AG09319 (cell line): ENCODE measurements around the gene SGMS2.

Experiments used
- DNase-seq: peaks from one replicate; pipeline ENCODE4 v3.0.0-alpha.2; 2010; ENCODE audit warnings: low read depth; ENCODE audit errors: extremely low read depth
- CTCF ChIP-seq: IDR thresholded peaks from 2 replicates; pipeline ENCODE4 v1.5.1; 2011; ENCODE audit warnings: low read depth, mild to moderate bottlenecking, inconsistent platforms, low read length, moderate library complexity

The SGMS2 gene

GRCh38 chr4:107828315-107829090 is 3.8 kb downstream of the SGMS2 start:
- DNase-seq: no peak
- TF ChIP-seq CTCF: no peak

GRCh38 chr4:107831140-107831539 is 6.4 kb downstream of the SGMS2 start:
- no peak for TF ChIP-seq CTCF

DNA sequence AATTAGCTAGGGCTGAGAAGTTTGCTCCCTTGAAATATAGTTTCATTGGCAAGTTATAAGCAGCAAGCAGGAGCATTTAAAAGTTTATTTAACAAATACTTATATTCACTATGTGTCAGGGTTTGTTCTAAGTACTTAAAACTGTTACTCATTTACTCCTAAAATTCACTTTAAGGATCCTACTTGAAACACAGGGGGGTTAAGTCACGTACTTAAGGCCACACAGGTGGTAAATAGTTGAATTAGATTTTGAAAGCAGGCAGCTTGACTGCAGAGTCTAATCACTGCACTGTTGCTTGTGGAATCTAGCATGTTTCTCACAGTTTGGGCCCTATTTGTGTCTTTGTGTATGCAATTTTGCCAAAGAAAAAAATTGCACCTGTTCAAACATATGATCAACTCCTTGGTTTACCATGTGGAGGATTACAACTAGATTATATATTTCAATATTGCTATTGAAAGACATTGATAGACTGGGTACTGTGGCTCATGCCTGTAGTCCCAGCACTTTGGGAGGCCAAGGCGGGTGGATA is 7.6 kb downstream of the SGMS2 start:
- no peak for DNase-seq
- no peak for TF ChIP-seq CTCF

More at GRCh38 chr4:107831140-107831539, 6.4 kb downstream of the SGMS2 start:
- DNase-seq: no peak

DNA sequence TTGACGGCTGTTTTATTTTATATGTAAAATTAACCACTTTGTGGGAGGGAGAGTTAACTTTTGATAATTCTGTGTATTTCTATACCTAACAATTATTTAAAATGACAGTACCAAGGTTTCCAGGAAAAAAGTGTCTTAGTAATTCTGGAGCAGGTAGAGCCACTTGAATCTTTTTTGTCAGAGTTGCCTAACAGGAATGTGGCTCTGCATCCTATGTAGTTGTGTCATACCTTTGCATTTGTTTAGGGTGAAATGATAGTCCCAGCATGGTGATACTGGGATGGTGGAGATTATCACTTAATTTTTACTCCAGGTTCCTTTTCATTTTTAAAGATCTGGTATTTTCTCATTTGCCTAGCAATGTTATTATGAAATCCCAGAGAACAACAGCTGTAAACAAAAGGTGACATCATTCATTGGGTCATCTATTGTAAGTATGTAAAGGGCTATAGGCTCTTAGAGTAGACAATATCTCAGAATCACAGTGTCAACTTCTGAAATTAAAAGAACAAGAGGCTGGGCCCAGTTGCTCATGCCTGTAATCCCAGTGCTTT is 9.6 kb downstream of the SGMS2 start:
- DNase-seq: no peak
- no peak for TF ChIP-seq CTCF

DNA sequence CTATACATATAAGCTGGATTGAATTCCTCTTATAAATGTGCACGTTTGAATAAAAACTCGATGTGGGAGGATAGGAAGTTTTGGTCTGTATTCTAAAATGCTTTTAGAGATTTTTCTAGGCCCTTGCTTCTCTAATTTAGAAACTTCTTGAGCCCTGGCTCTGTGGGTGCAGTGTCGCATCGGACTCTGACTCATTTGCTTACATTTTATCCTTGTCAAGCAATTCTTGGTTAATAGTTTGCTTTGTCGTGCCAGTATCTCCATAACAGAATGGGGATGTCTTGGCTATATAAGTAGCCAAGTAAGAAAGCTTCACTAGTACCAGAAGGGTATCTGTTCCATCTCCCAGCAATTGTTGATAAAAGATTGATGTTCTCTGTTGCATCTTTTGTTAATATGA is 10.7 kb downstream of the SGMS2 start:
- TF ChIP-seq CTCF: no peak

GRCh38 chr4:107837317-107837716 is 12.6 kb downstream of the SGMS2 start:
- no peak for DNase-seq
- no peak for TF ChIP-seq CTCF

More for the DNA sequence above, 10.7 kb downstream of the SGMS2 start:
- DNase-seq: no peak
